Measurements from ENCODE around the gene GNAS.

The GNAS gene

DNA sequence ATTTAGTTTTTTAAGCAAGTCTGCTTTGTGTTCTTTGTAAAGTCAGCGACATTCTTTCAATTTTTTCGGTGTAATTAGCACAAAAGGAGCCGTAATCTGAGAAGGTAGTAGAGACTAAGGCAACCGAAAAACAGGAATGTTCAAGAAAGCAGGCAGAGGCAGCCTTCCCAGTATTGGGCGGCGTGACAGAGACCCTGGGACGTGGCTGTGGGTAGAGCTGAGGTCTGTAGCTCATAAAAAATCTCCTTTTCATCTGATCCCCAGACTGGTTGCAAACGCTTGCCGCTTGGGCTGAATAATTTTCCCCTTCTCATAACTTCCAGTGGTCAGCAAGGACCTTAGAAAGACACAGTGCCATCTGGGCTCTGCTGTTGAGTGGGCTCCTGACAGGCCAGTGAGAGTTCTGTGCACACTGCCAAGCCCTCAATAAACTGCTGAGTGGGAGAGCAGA lies 30.8 kb downstream of the GNAS start:
- DNase-seq, result no peak

- no peak for DNase-seq
Observed at GRCh38 chr20:58884966-58885365, 32.5 kb downstream of the GNAS start.

GRCh38 chr20:58886546-58886945 lies 34.0 kb downstream of the GNAS start:
- no peak for DNase-seq

GRCh38 chr20:58888103-58888502 lies 35.6 kb downstream of the GNAS start:
- no peak for DNase-seq

DNA sequence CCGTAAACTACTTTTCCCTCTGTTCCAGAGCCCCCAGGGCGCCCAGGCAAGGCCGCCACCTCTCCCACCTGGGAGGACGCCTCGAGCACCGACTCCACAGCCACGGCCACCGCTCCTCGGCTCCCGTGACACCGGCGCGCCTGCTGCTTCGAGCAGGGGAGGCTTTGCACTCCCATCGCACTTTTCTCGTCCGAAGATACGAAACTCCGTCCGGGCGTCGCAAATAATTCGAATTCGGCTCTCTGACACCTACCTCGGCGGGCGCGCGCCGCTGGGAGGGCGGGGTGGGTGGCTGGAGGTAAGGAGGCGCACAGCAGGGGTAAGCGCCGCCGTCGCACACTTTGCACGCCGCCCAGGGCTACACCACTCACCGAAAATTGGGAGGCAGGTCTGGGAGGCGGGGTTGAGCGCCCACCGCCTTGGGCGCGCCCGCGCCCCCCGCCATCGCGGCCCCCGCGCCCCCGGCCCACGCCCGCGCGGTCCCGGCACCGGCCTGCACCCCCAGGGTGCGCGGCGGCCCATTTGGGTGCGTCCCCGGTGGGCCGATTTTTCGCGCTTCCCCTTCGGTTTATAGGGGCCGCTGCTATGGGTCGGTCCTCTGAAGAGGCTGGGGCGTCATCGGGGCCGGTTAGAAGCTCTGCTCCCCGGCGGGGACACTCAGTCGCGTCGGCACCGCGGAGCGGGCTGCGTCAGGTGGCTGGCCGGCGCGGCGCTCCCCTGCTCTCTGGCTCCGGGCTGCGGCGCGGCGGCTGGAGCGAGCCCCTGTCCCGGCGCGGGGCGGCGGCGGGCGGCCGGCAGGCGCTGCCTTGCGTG lies 36.2 kb downstream of the GNAS start:
- DNase-seq, result peak; percentile 84

- DNase-seq, result no peak
Observed at GRCh38 chr20:58889334-58889760, 36.8 kb downstream of the GNAS start.

GRCh38 chr20:58889798-58890517 lies 37.4 kb downstream of the GNAS start:
- DNase-seq, result no peak

GRCh38 chr20:58890518-58891085 lies 38.1 kb downstream of the GNAS start:
- peak; percentile 65 for DNase-seq

GRCh38 chr20:58891086-58891717 lies 38.7 kb downstream of the GNAS start:
- DNase-seq, result peak; percentile 69

DNA sequence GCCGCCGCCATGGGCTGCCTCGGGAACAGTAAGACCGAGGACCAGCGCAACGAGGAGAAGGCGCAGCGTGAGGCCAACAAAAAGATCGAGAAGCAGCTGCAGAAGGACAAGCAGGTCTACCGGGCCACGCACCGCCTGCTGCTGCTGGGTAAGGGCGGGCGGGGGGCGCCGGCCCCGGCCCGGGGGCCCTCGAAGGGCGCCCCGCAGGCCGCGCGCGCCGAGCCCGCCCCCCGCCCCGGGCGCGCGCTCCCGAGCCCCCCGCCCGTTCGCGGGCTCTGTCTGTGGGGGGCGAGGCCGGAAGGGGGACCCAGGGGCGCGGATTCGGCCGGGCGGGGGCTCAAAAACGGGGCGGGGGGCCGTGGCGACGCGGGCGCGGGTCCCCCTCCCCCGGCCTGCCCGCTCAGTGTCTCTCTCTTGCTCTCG lies 39.2 kb downstream of the GNAS start:
- no peak for DNase-seq

- peak; percentile 76 for DNase-seq
Observed at GRCh38 chr20:58892141-58892931, 39.8 kb downstream of the GNAS start.

DNA sequence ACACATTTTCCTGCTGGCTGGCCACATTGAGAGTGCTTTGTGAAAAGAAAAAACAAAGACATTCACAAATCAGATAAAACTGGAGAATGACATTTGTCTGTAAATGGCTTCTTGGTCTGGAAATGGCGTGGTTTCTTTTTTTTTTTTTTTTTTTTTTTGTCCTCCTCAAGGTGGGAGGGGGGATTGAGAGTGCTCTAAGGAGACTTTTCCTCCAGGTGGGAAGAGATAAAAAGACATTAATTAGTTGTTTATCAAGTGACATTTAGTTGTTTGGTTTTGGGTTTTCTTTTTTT lies 40.4 kb downstream of the GNAS start:
- DNase-seq, result no peak

DNA sequence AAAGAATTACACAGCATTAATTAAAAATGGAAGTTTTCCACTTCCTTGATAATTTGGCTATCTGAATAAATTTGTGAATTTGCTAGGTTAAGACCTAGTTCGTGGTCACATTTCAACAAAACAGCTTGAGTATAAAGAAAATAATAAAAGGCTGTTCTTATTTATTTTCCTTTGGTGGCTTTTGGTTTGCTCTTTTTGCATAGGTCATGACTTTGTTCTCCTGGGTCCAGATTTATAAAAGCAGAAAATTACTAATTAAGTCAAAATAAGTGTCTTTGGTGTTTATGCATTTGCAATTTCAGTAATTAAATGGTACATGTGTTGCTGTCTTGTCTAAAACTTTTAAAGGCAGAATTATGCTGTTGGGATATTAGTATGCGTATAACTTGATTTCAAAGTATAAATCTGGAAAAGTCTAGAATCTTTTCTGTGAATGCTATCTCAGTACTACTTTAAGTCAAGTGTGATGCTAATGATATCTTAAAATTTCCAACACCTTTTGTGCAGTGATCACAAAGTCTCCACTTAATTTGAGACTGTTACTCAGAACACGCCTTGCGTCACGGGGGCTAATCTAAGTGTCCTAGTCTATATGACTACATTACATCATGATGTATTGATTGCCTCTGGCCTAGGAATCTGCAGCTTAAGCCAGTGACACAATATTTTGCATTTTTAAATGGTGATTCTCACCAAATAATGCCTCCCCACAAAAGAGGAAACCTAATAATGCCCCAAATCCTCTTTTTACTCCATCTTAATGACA lies 41.0 kb downstream of the GNAS start:
- peak; percentile 75 for DNase-seq

DNA sequence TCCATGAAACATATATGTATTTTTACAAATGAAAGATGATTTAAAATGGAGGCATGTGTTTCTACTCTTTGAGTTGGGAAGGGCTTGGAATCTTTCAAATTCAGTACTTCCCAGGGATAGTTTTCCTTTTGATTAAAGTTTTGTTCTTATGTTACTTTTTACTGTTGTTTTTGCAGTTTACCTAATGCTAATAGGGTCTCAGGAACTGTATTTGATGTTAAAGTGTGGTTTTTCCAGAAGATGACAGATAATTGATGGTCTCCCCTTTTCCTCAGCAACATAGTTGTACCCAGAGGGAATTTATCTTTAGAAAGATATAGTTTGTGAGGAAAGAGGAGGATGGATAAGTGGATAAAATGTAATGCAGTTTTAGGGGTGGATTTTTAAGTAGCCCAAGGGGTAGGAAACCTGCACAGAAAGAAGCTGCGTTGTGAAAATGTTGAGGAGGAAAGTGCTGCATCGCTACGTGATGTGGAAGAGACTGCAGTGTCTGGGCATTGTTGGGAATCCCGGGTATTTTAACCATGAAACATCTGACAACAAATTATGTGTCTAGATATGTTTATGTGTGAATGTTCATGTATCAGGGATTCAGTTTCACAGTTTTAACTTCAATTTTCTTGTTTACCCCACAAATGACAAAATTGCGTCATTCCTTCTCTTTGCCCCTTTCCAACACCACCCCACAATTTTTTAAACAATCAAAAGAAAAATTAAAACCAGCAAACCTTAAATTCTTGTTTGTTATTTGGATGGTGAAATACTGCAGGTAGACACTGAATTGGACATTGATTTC lies 42.3 kb downstream of the GNAS start:
- no peak for DNase-seq

GRCh38 chr20:58895448-58896180 lies 43.1 kb downstream of the GNAS start:
- no peak for DNase-seq

DNA sequence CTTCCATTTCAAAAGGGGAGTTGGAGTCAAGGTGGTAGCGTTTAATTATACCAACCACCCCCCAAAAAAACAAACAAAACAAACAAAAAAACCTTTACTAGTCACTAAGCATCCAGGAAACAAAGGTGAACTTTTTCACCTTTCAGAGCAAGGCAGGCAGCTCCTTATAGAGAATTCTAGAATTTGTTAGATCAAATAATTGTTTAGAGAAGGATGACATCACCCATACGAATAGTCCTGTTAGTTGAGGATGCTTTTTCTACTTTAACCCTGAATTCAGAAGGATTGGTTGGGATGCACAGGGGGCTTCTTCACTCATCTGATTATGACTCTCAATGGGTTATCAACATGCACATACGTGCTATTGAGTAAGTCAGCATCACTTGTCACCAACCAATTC lies 44.3 kb downstream of the GNAS start:
- no peak for DNase-seq

- DNase-seq, result no peak
Observed at GRCh38 chr20:58897488-58897887, 45.0 kb downstream of the GNAS start.

DNA sequence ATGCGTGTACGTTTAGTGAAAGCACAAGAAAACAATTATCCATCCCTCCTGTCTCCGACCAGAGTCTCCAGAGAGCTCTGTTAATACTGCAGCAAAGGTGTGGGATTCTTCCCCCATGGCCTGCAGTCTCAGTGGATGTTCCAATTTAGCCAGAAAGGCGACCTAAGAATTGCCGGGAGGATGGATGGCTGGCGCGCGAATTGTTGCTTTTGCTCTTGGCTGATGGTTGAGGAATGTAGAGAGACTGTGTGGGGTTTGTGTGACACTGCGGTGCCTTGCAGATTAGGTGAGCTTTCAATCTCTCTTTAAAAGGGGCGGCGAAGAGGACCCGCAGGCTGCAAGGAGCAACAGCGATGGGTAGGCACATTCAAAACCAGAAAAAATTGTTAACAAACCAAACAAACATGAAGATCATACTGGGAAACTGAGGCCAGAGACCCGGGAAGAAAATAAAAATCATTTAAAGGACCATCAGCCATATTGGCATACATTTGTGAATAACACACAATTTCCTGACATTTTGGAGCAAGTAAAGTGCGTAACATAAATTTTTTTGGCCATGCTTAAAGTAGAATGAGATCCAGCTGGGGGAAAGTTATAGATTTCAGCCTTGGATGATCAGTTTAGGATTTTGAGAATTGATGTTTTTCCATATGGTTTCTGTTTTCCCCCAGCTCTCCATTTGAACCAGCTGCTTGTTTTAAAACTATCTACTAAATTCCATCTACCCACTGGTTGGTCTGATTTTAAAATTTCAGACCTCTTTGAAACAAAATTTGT lies 46.3 kb downstream of the GNAS start:
- no peak for DNase-seq

- DNase-seq, result no peak
Observed at GRCh38 chr20:58899512-58899911, 47.0 kb downstream of the GNAS start.

DNA sequence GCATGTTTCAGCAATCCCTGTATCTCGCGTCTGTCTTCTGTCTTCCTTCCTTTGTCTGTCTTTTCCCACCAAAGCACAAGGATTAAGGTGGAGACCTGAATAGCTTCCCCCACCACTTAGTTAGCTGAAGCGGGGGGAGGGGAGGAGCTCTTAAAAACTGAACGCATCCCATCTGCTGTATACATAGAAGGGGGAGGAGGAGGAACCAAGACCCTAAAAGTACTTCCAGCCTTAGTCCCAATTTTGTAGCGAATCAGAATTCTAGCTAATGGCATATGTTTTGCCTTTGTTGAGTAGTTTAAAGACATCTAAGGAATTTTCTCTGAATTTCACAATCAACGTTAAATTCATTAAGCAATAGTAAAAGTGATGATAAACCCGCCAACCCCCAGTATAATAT lies 47.9 kb downstream of the GNAS start:
- no peak for DNase-seq
